Tibial nerve (tissue), 4 donors: Measurements from ENCODE around the gene ROBO1. TPM values are rescaled to one million over a fixed set of nuclear protein-coding genes. Genes with fewer than 3 reads are reported as not detected.

Experiments
- DNase-seq, 2 donors: peaks; one replicate each; pipeline ENCODE4 v3.0.0-alpha.2; 2019; ENCODE audit warnings: low spot score in 2 of 2
- H3K27ac ChIP-seq, 4 donors: fragments of 200-600 bp; sonication (generic) in 3 of 4; one replicate each; pipeline ENCODE4 v1.5.1; 2017 to 2019; ENCODE audit warnings: mild to moderate bottlenecking in 1 of 4
- H3K27me3 ChIP-seq, 2 donors: fragments of 200-600 bp; sonication (generic) in 1 of 2; one replicate each; pipeline versions ENCODE4 v1.5.1 to v1.6.0; 2017 to 2019
- H3K36me3 ChIP-seq, 3 donors: fragments of 200-600 bp; sonication (generic); one replicate each; pipeline ENCODE4 v1.5.1; 2018 to 2019
- H3K4me1 ChIP-seq, 4 donors: fragments of 200-600 bp; sonication (generic) in 3 of 4; one replicate each; pipeline ENCODE4 v1.5.1; 2017 to 2019
- H3K4me3 ChIP-seq, 4 donors: fragments of 200-600 bp; sonication (generic) in 3 of 4; one replicate each; pipeline ENCODE4 v1.5.1; 2017 to 2019; ENCODE audit warnings: mild to moderate bottlenecking in 1 of 4, moderate library complexity in 1 of 4
- H3K9me3 ChIP-seq, 4 donors: fragments of 200-600 bp; sonication (generic) in 3 of 4; one replicate each; pipeline ENCODE4 v1.5.1; 2017 to 2019
- CTCF ChIP-seq, 5 experiments: fragments of 200-600 bp in 3 of 5; fragments of 450-650 bp in 2 of 5; sonication (generic) in 3 of 5; IDR thresholded peaks; one replicate each; pipeline ENCODE4 v1.5.1; 2016 to 2019; ENCODE audit warnings: antibody characterized with exemption in 5 of 5, mild to moderate bottlenecking in 3 of 5, moderate library complexity in 2 of 5
- EP300 ChIP-seq, 2 donors: sonication (generic); formaldehyde crosslinking; IDR thresholded peaks; one replicate each; pipeline ENCODE4 v1.6.1; 2017; ENCODE audit warnings: antibody characterized with exemption in 2 of 2, mild to moderate bottlenecking in 1 of 2
- POLR2A ChIP-seq, 2 donors: fragments of 450-650 bp; IDR thresholded peaks; one replicate each; pipeline ENCODE4 v1.6.1; 2017; ENCODE audit warnings: antibody characterized with exemption in 2 of 2, mild to moderate bottlenecking in 2 of 2, moderate library complexity in 2 of 2
- whole genome bisulfite sequencing, 2 donors: methylation state at CpG; one replicate each; pipeline ENCODE4 v1.1.5; 2018; 5-methylcytosine and 5-hydroxymethylcytosine counted together
- total RNA-seq, 4 donors: library from RNA; depleted of rRNA; stranded (reverse); fragments of >200 nt; gene quantifications; one replicate each; pipeline ENCODE4 v1.1.0, GENCODE V29; 2016

Gene ROBO1
- total RNA-seq, 4 donors from 2014 or later, result 12.6 to 27.8 (median 23.1) TPM

DNA sequence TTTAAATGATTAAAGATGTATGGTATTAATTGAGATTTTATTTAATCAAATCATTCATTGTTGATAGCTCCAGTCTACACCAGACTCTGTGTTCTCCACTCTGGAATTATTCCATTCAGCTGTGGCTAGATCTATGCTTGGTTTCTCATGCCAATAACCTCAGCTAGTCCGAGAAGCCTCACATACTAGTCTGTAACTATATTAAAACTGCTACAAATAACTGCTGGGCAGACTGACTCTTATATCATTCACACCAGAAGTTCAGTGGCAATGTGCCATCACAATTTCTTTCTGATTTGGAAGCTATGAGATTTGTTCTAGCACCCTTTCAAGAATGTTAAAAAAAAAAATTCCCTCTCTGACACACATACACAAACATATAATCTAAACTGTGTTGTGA, 947.3 kb downstream of the ROBO1 start:
- no peak overlapping the region for H3K27ac ChIP-seq
- no peak overlapping the region for H3K4me3 ChIP-seq
- TF ChIP-seq CTCF (IDR thresholded peaks at IDR 0.05), result no peak
- no peak for TF ChIP-seq EP300 (IDR thresholded peaks at IDR 0.05)
- TF ChIP-seq POLR2A (IDR thresholded peaks at IDR 0.05), result no peak
- H3K4me1 ChIP-seq, result peaks cover 0 to 15% (median 3%) of the 10 kb centered on the region in 4 donors
- no peak for DNase-seq
- H3K36me3 ChIP-seq, result peaks cover 0 to 4% (median 0%) of the 10 kb centered on the region in 3 donors
- no peaks in the 10 kb centered on the region for H3K27me3 ChIP-seq
- H3K9me3 ChIP-seq, result peaks cover 0 to 4% (median 0%) of the 10 kb centered on the region in 4 donors
- WGBS, 2 donors, result 54 to 58% methylated on average over 1 of the region's 1 CpG

DNA sequence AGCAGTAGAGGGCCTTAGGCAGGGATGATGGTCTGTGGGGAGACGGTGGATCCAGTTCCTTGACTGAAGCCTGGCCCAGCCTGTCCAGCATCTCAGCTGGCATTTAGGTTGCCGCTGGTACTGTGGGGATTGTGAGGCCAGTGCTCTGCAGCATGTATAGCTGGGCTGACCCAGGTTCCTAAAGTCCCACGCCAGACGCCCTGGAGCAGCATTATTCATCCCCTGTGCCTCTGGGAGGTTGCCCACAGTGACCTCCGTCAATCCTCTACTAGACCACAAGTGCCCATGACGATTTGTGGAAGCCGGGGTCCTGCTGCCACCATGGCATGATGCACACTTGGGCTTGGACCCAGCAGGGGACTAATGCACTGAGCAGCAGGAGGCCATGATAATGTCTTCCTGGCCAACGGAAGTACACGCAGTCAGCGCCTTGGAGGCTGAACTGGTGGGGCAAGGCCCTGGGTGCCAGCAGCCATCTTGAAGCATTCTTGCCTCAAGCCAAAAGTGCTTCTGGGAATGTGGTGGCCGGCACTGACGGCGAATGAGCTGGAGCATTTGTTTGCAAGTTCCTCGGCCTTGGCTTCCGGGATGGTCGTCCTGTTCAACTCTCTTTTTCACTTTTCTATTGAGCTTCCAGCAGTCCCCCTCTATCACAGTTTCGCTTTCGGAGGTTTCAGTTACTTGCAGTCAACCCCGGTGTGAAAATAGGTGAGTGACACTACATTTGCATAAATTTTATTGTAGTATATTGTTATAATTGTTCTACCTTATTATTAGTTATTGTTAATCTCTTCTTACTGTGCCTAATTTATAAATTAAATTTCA, 949.4 kb downstream of the ROBO1 start:
- no peak for DNase-seq
- H3K4me1 ChIP-seq, result peaks cover 0 to 9% (median 2%) of the 10 kb centered on the region in 4 donors
- peaks cover 0 to 4% (median 0%) of the 10 kb centered on the region in 3 donors for H3K36me3 ChIP-seq
- H3K27ac ChIP-seq, result no peak overlapping the region
- peaks cover 0 to 4% (median 0%) of the 10 kb centered on the region in 4 donors for H3K9me3 ChIP-seq
- WGBS, 2 donors, result 95 to 96% methylated on average over 19 of the region's 19 CpGs
- TF ChIP-seq CTCF (IDR thresholded peaks at IDR 0.05) (no peak), POLR2A (IDR thresholded peaks at IDR 0.05) (no peak), EP300 (IDR thresholded peaks at IDR 0.05) (no peak)
- no peak overlapping the region for H3K4me3 ChIP-seq
- H3K27me3 ChIP-seq, result no peaks in the 10 kb centered on the region

DNA sequence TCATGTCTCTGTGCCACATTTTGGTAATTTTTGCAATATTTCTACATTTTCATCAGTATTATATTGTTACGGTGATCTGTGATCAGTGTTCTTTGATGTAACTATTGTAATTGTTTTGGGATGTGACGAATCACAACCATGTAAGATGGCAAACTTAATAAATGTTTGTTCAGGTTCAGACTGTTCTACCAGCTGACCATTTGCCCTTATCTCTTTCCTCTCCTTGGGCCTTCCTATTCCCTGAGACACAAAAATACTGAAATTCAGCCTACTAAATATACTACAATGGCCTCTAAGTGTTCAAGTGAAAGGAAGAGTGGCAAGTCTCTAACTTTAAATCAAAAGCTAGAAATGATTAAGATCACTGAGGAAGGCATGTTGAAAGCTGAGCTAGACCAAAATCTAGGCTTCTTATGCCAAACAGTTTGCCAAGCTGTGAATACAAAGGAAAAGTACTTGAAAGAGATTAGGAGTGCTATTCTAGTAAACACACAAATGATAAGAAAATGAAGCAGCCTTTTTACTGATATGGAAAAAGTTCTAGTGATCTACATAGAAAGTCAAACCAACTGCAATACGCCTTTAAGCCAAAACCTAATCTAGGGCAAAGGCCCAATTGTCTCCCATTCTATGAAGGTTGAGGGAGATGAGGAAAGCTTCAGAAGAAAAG, 952.8 kb downstream of the ROBO1 start:
- 93 to 95% methylated on average over 3 of the region's 3 CpGs for WGBS, 2 donors
- TF ChIP-seq CTCF (IDR thresholded peaks at IDR 0.05), result no peak
- TF ChIP-seq POLR2A (IDR thresholded peaks at IDR 0.05), result no peak
- no peak for TF ChIP-seq EP300 (IDR thresholded peaks at IDR 0.05)
- Histone ChIP-seq H3K27ac (no peak overlapping the region), H3K9me3 (peaks cover 0 to 4% (median 0%) of the 10 kb centered on the region in 4 donors), H3K4me1 (peaks cover 0 to 3% (median 0%) of the 10 kb centered on the region in 4 donors), H3K4me3 (no peak overlapping the region), H3K27me3 (no peaks in the 10 kb centered on the region), H3K36me3 (peaks cover 0 to 4% (median 0%) of the 10 kb centered on the region in 3 donors)
- DNase-seq, result no peak

- H3K27me3 ChIP-seq, result no peaks in the 10 kb centered on the region
- H3K4me1 ChIP-seq, result peaks cover 0 to 3% (median 0%) of the 10 kb centered on the region in 4 donors
- TF ChIP-seq CTCF (IDR thresholded peaks at IDR 0.05) (no peak), EP300 (IDR thresholded peaks at IDR 0.05) (no peak), POLR2A (IDR thresholded peaks at IDR 0.05) (no peak)
- H3K4me3 ChIP-seq, result no peak overlapping the region
- H3K36me3 ChIP-seq, result no peaks in the 10 kb centered on the region
- no peak for DNase-seq
- H3K27ac ChIP-seq, result no peak overlapping the region
- 87 to 92% methylated on average over 3 of the region's 3 CpGs for WGBS, 2 donors
- H3K9me3 ChIP-seq, result no peaks in the 10 kb centered on the region
Measured at GRCh38 chr3:78812166-78812565, 955.6 kb downstream of the ROBO1 start.

DNA sequence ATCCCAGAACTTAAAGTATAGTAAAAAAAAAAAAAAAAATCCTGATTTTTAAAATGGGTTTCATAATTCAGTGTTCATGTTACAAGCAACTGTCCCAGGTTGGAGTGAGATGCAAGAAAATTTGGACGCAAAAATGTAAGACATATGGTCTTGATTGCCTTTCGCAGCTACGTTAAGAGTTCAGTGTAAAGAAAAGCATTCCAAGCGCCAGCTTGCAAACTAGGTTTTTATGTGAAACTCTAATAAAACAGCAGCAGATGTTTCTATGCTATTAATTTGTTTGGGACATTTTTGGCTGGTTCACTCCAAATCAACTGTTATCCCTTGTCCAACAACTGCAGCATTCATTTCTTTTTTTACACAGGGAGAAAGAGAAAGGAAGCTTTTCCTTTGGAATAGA, 957.8 kb downstream of the ROBO1 start:
- Histone ChIP-seq H3K36me3 (no peaks in the 10 kb centered on the region), H3K27ac (no peak overlapping the region), H3K27me3 (no peaks in the 10 kb centered on the region), H3K4me3 (no peak overlapping the region), H3K9me3 (no peaks in the 10 kb centered on the region), H3K4me1 (peaks cover 0 to 7% (median 0%) of the 10 kb centered on the region in 4 donors)
- 74 to 81% methylated on average over 4 of the region's 4 CpGs for WGBS, 2 donors
- DNase-seq, result no peak
- TF ChIP-seq POLR2A (IDR thresholded peaks at IDR 0.05) (no peak), CTCF (IDR thresholded peaks at IDR 0.05) (no peak), EP300 (IDR thresholded peaks at IDR 0.05) (no peak)
